Gastrocnemius medialis (tissue), 4 donors: ENCODE data around the gene SELENBP1.

Source experiments
- CTCF ChIP-seq, 5 experiments: fragments of 450-650 bp in 3 of 5; fragments of 200-600 bp in 2 of 5; sonication (generic) in 2 of 5; IDR thresholded peaks in 4 of 5; conservative IDR thresholded peaks in 1 of 5; 1 replicate in 4 of 5; 2 replicates in 1 of 5; pipeline ENCODE4 v1.5.1; 2016 to 2019; ENCODE audit warnings: antibody characterized with exemption in 5 of 5, mild to moderate bottlenecking in 3 of 5, moderate library complexity in 3 of 5
- POLR2A ChIP-seq, 2 donors: fragments of 450-650 bp; IDR thresholded peaks; one replicate each; pipeline ENCODE4 v1.6.1; 2017; ENCODE audit warnings: antibody characterized with exemption in 2 of 2, mild to moderate bottlenecking in 2 of 2, moderate library complexity in 2 of 2

GRCh38 chr1:151342021-151342420, 30.5 kb downstream of the SELENBP1 start:
- TF ChIP-seq CTCF (IDR thresholded peaks at IDR 0.05 in 4 of 5, conservative IDR thresholded peaks at IDR 0.05 in 1 of 5) (no peak), POLR2A (IDR thresholded peaks at IDR 0.05) (no peak)
